GM23338 (cell line): ENCODE data around the gene GPC6. TPM values are rescaled to one million over a fixed set of nuclear protein-coding genes. Genes with fewer than 3 reads are reported as not detected.

Source experiments
- ATAC-seq: fragments of 200-7000 bp; cut with Tn5 transposase; 3 replicates; pipeline ENCODE4 v1.9.1; 2020
- DNase-seq: peaks from one replicate; pipeline ENCODE4 v3.0.0-alpha.2; 2015; ENCODE audit warnings: low spot score
- H2AFZ ChIP-seq: fragments of 200-600 bp; sonication (generic); 2 replicates; pipeline ENCODE4 v1.8.0; 2016; ENCODE audit warnings: antibody characterized with exemption, mild to moderate bottlenecking, moderate library complexity
- H3F3A ChIP-seq: fragments of 200-600 bp; sonication (generic); replicated peaks from 2 replicates; pipeline ENCODE4 v1.8.0; 2017; ENCODE audit warnings: antibody characterized with exemption, mixed run types, low read depth
- H3K27ac ChIP-seq: fragments of 200-600 bp; sonication (generic); 2 replicates; pipeline ENCODE4 v1.6.1; 2016; ENCODE audit warnings: low read depth
- H3K27me3 ChIP-seq: fragments of 200-600 bp; sonication (generic); 2 replicates; pipeline ENCODE4 v1.8.0; 2016; ENCODE audit warnings: mild to moderate bottlenecking, mixed run types, moderate library complexity; ENCODE audit not compliant: insufficient read depth
- H3K36me3 ChIP-seq: fragments of 200-600 bp; sonication (generic); 2 replicates; pipeline ENCODE4 v1.8.0; 2016; ENCODE audit warnings: mild to moderate bottlenecking; ENCODE audit not compliant: insufficient read depth
- H3K4me1 ChIP-seq: fragments of 200-600 bp; sonication (generic); 2 replicates; pipeline ENCODE4 v1.8.0; 2016; ENCODE audit warnings: mild to moderate bottlenecking, moderate library complexity; ENCODE audit not compliant: insufficient read depth
- H3K4me2 ChIP-seq: fragments of 200-600 bp; sonication (generic); 2 replicates; pipeline ENCODE4 v1.7.1; 2017; ENCODE audit warnings: mixed run types
- H3K4me3 ChIP-seq: fragments of 200-600 bp; sonication (generic); 2 replicates; pipeline ENCODE4 v1.6.1; 2016; ENCODE audit warnings: mixed run types
- H3K79me2 ChIP-seq: fragments of 200-600 bp; sonication (generic); replicated peaks from 2 replicates; pipeline ENCODE4 v1.8.0; 2017; ENCODE audit warnings: mild to moderate bottlenecking; ENCODE audit not compliant: insufficient read depth
- H3K9me2 ChIP-seq: fragments of 200-600 bp; sonication (generic); 2 replicates; pipeline ENCODE4 v1.8.0; 2017; ENCODE audit not compliant: insufficient read depth
- H4K20me1 ChIP-seq: fragments of 200-600 bp; sonication (generic); replicated peaks from 2 replicates; pipeline ENCODE4 v1.8.0; 2017; ENCODE audit warnings: mild to moderate bottlenecking; ENCODE audit not compliant: insufficient read depth
- H3K27ac Mint-ChIP-seq: 2 replicates; pipeline ENCODE4 v1.8.0; 2020; ENCODE audit warnings: inconsistent platforms, mild to moderate bottlenecking, moderate library complexity, mixed read lengths
- H3K27me3 Mint-ChIP-seq: 3 replicates; pipeline ENCODE4 v1.8.0; 2022; ENCODE audit warnings: low read depth, mild to moderate bottlenecking, moderate library complexity, mixed read lengths, inconsistent platforms; ENCODE audit not compliant: insufficient read depth, poor library complexity
- H3K36me3 Mint-ChIP-seq: 3 replicates; pipeline ENCODE4 v1.8.0; 2021; ENCODE audit warnings: low read depth, mild to moderate bottlenecking, inconsistent platforms, moderate library complexity, mixed read lengths
- H3K4me1 Mint-ChIP-seq: 3 replicates; pipeline ENCODE4 v1.8.0; 2020; ENCODE audit warnings: mild to moderate bottlenecking, inconsistent platforms, mixed read lengths
- H3K4me3 Mint-ChIP-seq: 3 replicates; pipeline ENCODE4 v1.8.0; 2021; ENCODE audit warnings: moderate library complexity, mild to moderate bottlenecking, inconsistent platforms, mixed read lengths
- H3K9me3 Mint-ChIP-seq: 3 replicates; pipeline ENCODE4 v1.8.0; 2020; ENCODE audit warnings: moderate library complexity, mild to moderate bottlenecking, inconsistent platforms, mixed read lengths
- CREB1 ChIP-seq: fragments of 250-450 bp; sonication (Bioruptor Pico); IDR thresholded peaks from 2 replicates; pipeline ENCODE4 v1.5.0; 2020; ENCODE audit warnings: low read depth, mild to moderate bottlenecking, moderate library complexity
- CTCF ChIP-seq, 2 experiments: fragments of 200-600 bp in 1 of 2; sonication (generic) in 1 of 2; conservative IDR thresholded peaks; 2 replicates each; pipeline versions ENCODE4 v1.5.1 to v1.6.1; 2016 to 2017; ENCODE audit warnings: antibody characterized with exemption in 2 of 2, low read depth in 2 of 2, mild to moderate bottlenecking in 2 of 2, moderate library complexity in 1 of 2
- ETS1 ChIP-seq: IDR thresholded peaks from 2 replicates; pipeline ENCODE4 v1.6.1; 2016; ENCODE audit warnings: antibody characterized with exemption
- EZH2 ChIP-seq: fragments of 200-600 bp; sonication (generic); IDR thresholded peaks from one replicate; pipeline ENCODE4 v1.8.0; 2017; ENCODE audit warnings: antibody characterized with exemption, mild to moderate bottlenecking, low read depth; ENCODE audit not compliant: unreplicated experiment
- EZH2phosphoT487 ChIP-seq: fragments of 200-600 bp; sonication (generic); IDR thresholded peaks from one replicate; pipeline ENCODE4 v1.8.1; 2018; ENCODE audit warnings: antibody characterized with exemption; ENCODE audit not compliant: unreplicated experiment
- NANOG ChIP-seq: IDR thresholded peaks from 2 replicates; pipeline ENCODE4 v1.6.1; 2016; ENCODE audit warnings: antibody characterized with exemption, borderline replicate concordance
- POLR2AphosphoS5 ChIP-seq: IDR thresholded peaks from 2 replicates; pipeline ENCODE4 v1.6.1; 2016; ENCODE audit warnings: antibody characterized with exemption, low read depth
- STAT1 ChIP-seq: IDR thresholded peaks from one replicate; pipeline ENCODE4 v1.6.1; 2016; ENCODE audit warnings: antibody characterized with exemption; ENCODE audit not compliant: unreplicated experiment
- ZNF114 ChIP-seq: fragments of 250-450 bp; sonication (Bioruptor Pico); IDR thresholded peaks from 2 replicates; pipeline ENCODE4 v1.5.0; 2020; ENCODE audit warnings: mild to moderate bottlenecking, moderate library complexity
- ZNF331 ChIP-seq: fragments of 250-450 bp; sonication (Bioruptor Pico); IDR thresholded peaks from 2 replicates; pipeline ENCODE4 v1.5.0; 2020; ENCODE audit warnings: low read depth, mild to moderate bottlenecking, moderate library complexity
- polyA plus RNA-seq: library from polyadenylated mRNA; unstranded; fragments of >200 nt; fragmentation: Nextera tagmentation; extraction: Ambion mirVana; gene quantifications from 2 replicates; pipeline ENCODE4 v1.2.1, GENCODE V29; 2016
- total RNA-seq: library from RNA; depleted of rRNA; stranded (reverse); fragments of >200 nt; shearing (Covaris generic); gene quantifications from 2 replicates; pipeline ENCODE4 v1.2.3, GENCODE V29; 2014
- TF ChIP-seq, protein P1 (sequence below): fragments of 250-450 bp; sonication (Bioruptor Pico); IDR thresholded peaks from 2 replicates; pipeline ENCODE4 v1.5.0; 2020; ENCODE audit warnings: mild to moderate bottlenecking, moderate library complexity

Gene GPC6
- total and polyA plus RNA-seq, 2 experiments from 2014 or later: 6.4 to 28.6 TPM

- Mint-ChIP-seq H3K4me3 (no peak overlapping the region), H3K27me3 (peaks cover under 1% of the 10 kb centered on the region), H3K4me1 (no peaks in the 10 kb centered on the region), H3K9me3 (peaks cover 3% of the 10 kb centered on the region; the same call in 2 of the 3 replicates), H3K27ac (no peak overlapping the region), H3K36me3 (no peaks in the 10 kb centered on the region; the same call in 2 of the 3 replicates)
- H3F3A ChIP-seq: no peaks in the 10 kb centered on the region
- H3K27ac ChIP-seq: no peak overlapping the region
- DNase-seq (no peak), ATAC-seq (no peak)
- H3K79me2 ChIP-seq: no peaks in the 10 kb centered on the region
- no peaks in the 10 kb centered on the region for H3K9me2 ChIP-seq
- H3K4me2 ChIP-seq: no peak overlapping the region
- no peaks in the 10 kb centered on the region for H4K20me1 ChIP-seq
- no peak overlapping the region for H3K4me3 ChIP-seq
- no peaks in the 10 kb centered on the region for H3K36me3 ChIP-seq
- no peaks in the 10 kb centered on the region for H3K4me1 ChIP-seq
- no peaks in the 10 kb centered on the region for H3K27me3 ChIP-seq
- H2AFZ ChIP-seq: no peak overlapping the region
- TF ChIP-seq EZH2 (no peak), ETS1 (no peak), POLR2AphosphoS5 (no peak), EZH2phosphoT487 (no peak), CREB1 (CRISPR knock-in tag) (no peak), ZNF331 (CRISPR knock-in tag) (no peak), NANOG (no peak), STAT1 (no peak), CTCF (conservative IDR thresholded peaks at IDR 0.05; ENCODE audit: low read depth in 2 of 2) (no peak), ZNF114 (CRISPR knock-in tag) (no peak)
- TF ChIP-seq, protein P1, sequence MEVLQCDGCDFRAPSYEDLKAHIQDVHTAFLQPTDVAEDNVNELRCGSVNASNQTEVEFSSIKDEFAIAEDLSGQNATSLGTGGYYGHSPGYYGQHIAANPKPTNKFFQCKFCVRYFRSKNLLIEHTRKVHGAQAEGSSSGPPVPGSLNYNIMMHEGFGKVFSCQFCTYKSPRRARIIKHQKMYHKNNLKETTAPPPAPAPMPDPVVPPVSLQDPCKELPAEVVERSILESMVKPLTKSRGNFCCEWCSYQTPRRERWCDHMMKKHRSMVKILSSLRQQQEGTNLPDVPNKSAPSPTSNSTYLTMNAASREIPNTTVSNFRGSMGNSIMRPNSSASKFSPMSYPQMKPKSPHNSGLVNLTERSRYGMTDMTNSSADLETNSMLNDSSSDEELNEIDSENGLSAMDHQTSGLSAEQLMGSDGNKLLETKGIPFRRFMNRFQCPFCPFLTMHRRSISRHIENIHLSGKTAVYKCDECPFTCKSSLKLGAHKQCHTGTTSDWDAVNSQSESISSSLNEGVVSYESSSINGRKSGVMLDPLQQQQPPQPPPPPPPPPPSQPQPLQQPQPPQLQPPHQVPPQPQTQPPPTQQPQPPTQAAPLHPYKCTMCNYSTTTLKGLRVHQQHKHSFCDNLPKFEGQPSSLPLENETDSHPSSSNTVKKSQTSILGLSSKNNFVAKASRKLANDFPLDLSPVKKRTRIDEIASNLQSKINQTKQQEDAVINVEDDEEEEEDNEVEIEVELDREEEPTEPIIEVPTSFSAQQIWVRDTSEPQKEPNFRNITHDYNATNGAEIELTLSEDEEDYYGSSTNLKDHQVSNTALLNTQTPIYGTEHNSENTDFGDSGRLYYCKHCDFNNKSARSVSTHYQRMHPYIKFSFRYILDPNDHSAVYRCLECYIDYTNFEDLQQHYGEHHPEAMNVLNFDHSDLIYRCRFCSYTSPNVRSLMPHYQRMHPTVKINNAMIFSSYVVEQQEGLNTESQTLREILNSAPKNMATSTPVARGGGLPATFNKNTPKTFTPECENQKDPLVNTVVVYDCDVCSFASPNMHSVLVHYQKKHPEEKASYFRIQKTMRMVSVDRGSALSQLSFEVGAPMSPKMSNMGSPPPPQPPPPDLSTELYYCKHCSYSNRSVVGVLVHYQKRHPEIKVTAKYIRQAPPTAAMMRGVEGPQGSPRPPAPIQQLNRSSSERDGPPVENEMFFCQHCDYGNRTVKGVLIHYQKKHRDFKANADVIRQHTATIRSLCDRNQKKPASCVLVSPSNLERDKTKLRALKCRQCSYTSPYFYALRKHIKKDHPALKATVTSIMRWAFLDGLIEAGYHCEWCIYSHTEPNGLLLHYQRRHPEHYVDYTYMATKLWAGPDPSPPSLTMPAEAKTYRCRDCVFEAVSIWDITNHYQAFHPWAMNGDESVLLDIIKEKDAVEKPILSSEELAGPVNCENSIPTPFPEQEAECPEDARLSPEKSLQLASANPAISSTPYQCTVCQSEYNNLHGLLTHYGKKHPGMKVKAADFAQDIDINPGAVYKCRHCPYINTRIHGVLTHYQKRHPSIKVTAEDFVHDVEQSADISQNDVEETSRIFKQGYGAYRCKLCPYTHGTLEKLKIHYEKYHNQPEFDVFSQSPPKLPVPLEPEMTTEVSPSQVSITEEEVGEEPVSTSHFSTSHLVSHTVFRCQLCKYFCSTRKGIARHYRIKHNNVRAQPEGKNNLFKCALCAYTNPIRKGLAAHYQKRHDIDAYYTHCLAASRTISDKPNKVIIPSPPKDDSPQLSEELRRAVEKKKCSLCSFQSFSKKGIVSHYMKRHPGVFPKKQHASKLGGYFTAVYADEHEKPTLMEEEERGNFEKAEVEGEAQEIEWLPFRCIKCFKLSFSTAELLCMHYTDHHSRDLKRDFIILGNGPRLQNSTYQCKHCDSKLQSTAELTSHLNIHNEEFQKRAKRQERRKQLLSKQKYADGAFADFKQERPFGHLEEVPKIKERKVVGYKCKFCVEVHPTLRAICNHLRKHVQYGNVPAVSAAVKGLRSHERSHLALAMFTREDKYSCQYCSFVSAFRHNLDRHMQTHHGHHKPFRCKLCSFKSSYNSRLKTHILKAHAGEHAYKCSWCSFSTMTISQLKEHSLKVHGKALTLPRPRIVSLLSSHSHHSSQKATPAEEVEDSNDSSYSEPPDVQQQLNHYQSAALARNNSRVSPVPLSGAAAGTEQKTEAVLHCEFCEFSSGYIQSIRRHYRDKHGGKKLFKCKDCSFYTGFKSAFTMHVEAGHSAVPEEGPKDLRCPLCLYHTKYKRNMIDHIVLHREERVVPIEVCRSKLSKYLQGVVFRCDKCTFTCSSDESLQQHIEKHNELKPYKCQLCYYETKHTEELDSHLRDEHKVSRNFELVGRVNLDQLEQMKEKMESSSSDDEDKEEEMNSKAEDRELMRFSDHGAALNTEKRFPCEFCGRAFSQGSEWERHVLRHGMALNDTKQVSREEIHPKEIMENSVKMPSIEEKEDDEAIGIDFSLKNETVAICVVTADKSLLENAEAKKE (CRISPR knock-in tag): no peak
Observed at GRCh38 chr13:94243551-94243950, 1016.9 kb downstream of the GPC6 start.
